Astrocyte of the spinal cord (primary cell): ENCODE data around the gene MSH6.

Source experiments
- DNase-seq: peaks from one replicate; pipeline ENCODE4 v3.0.0; 2011; ENCODE audit warnings: low read depth, low spot score
- H3K4me3 ChIP-seq: 2 replicates; pipeline ENCODE4 v1.5.1; 2011; ENCODE audit warnings: low read depth, mild to moderate bottlenecking, low read length, moderate library complexity
- CTCF ChIP-seq: IDR thresholded peaks from 2 replicates; pipeline ENCODE4 v1.5.1; 2012; ENCODE audit warnings: low read depth, mild to moderate bottlenecking, low read length, inconsistent platforms
- in situ Hi-C: cut with HindIII; loops from 2 replicates; pipeline ENCODE4 v1.10.0; 2017; ENCODE audit warnings: low sequenced_read_pairs

Gene MSH6

DNA sequence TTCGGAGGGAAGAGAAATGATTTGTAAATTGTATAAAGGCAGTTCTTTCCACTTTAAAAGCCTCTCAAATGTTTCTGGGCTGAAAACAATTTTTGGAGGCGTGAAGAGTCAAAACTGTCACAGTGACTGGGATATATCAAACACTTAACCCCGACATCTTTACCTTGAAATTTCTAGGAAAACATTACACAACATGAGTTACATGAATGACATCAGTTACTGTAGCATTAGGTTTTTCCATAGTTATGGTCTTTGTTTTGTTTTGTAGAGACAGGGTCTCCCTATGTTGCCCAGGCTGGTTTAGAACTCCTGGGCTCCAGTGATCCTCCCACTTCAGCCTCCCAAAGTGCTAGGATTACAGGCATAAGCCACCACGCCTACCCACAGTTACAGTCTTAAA, 25.7 kb downstream of the MSH6 start:
- no peak for TF ChIP-seq CTCF

DNA sequence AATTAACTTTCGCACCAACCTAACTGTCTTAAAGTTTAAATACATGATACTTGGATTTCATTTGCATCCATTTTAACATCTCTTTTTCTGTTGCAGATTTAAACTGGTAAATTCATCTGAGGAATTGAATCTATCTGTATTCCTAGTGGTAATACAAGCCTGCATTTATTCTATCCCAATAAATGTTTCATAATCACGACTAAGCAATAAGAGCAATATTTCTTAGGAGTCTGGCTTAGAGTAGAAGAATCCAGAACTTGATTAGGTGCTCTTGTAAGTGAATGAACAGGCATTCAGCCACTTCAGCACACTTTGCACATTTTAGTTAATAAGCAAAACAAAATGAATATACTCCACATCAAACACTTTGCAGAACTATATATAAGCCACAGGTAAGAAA, 27.0 kb downstream of the MSH6 start:
- no peak overlapping the region for H3K4me3 ChIP-seq
- DNase-seq: no peak
- in situ Hi-C loops: no loop called here
- no peak for TF ChIP-seq CTCF

More for the DNA sequence above, 25.7 kb downstream of the MSH6 start:
- in situ Hi-C loops: no loop called here
- no peak for DNase-seq
- no peak overlapping the region for H3K4me3 ChIP-seq

DNA sequence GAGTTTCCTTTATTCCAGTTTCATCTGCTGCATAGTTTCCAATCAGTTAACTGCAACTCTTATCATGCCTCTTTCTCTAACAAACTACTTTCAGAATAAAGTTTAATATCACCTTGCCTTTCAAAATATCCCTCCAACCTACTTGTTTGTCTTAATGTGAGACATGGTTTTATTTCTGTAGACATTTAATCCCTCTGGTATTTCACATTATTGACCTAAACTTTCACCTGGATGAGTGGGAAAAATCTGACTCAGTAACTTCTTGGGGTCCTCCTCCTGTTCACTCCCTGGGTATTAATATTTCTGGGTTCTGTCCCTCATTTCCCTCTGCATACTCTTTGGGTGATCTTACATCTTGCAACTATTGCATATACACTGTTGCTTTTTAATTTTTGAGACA, 27.9 kb downstream of the MSH6 start:
- TF ChIP-seq CTCF: no peak
- in situ Hi-C loops: no loop called here
- DNase-seq: no peak
- no peak overlapping the region for H3K4me3 ChIP-seq

- no peak for TF ChIP-seq CTCF
- no peak overlapping the region for H3K4me3 ChIP-seq
- in situ Hi-C loops: no loop called here
- DNase-seq: no peak
Measured at GRCh38 chr2:47811668-47812067, 28.7 kb downstream of the MSH6 start.

DNA sequence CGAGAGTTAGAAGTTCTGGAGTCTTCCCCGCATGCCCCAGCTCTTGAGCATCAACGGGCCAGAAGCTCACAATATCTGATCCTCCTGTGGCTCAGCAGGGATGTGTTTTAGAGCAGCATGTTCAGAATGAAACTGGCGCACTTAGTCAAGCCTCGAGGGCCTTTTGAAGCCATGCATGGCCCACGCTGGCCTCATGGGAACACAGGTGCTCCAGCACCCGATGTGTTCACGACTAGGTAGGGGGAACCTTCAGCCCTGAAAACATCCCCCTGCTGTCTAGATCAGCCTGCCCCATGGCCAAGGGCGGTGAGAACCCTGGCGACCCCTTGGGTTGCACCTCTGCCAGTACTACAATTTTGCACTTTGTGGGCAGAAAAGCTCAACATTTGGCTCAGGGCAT, 32.8 kb downstream of the MSH6 start:
- no peak for DNase-seq
- in situ Hi-C loops: no loop called here
- TF ChIP-seq CTCF: no peak
- no peak overlapping the region for H3K4me3 ChIP-seq

DNA sequence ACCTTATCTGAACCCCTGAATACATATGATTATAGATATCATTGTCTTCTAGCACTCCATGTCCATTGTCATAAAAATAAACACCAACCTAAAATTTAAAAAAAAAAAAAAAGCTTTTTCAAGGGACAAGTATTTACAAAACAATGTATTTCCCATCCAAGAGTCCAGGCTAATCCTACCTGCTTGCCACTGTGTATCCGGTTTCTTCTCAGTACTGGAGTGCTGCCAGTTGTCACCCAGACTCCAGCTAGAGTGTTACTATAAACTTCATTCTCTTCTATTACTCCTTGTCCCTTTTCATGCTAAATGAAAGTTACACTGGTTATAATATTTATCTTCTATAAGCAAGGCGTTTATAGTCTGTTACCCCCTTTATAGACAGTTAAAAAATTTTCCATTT, 35.8 kb downstream of the MSH6 start:
- TF ChIP-seq CTCF: no peak
- in situ Hi-C loops: no loop called here

GRCh38 chr2:47819834-47820233, 36.9 kb downstream of the MSH6 start:
- DNase-seq: no peak
- TF ChIP-seq CTCF: no peak
- in situ Hi-C loops: no loop called here
- H3K4me3 ChIP-seq: no peak overlapping the region

More for the DNA sequence above, 35.8 kb downstream of the MSH6 start:
- H3K4me3 ChIP-seq: no peak overlapping the region
- DNase-seq: no peak
